ENCODE data around the gene FREM1.

DNA sequence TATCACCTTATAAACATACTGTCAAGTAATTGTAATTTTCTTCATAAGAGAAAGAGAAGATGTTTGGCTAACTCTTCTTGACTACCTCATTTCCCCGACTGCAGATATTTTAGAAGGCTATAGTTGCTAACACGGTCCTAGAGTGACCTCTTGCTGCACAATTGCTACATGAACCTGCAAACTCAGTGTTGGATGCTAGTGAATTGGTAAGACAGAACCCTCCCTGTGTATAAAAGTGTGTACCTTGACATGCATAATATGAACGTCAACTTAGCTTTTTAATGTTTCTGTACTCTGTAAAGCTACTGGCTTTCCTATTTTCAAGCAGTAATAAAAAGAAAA is 141.0 kb downstream of the FREM1 start:
- TF ChIP-seq, protein P1, sequence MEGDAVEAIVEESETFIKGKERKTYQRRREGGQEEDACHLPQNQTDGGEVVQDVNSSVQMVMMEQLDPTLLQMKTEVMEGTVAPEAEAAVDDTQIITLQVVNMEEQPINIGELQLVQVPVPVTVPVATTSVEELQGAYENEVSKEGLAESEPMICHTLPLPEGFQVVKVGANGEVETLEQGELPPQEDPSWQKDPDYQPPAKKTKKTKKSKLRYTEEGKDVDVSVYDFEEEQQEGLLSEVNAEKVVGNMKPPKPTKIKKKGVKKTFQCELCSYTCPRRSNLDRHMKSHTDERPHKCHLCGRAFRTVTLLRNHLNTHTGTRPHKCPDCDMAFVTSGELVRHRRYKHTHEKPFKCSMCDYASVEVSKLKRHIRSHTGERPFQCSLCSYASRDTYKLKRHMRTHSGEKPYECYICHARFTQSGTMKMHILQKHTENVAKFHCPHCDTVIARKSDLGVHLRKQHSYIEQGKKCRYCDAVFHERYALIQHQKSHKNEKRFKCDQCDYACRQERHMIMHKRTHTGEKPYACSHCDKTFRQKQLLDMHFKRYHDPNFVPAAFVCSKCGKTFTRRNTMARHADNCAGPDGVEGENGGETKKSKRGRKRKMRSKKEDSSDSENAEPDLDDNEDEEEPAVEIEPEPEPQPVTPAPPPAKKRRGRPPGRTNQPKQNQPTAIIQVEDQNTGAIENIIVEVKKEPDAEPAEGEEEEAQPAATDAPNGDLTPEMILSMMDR (IDR thresholded peaks at IDR 0.05), result no peak
- no peak for TF ChIP-seq POLR2A (IDR thresholded peaks at IDR 0.05)

Data from thyroid gland (tissue), 4 donors.